ENCODE measurements around the gene EIF4E3. TPM values are rescaled to one million over a fixed set of nuclear protein-coding genes. Genes with fewer than 3 reads are reported as not detected.

The EIF4E3 gene
- polyA plus RNA-seq, 1 donor from 2014 or later: 11.4 TPM

DNA sequence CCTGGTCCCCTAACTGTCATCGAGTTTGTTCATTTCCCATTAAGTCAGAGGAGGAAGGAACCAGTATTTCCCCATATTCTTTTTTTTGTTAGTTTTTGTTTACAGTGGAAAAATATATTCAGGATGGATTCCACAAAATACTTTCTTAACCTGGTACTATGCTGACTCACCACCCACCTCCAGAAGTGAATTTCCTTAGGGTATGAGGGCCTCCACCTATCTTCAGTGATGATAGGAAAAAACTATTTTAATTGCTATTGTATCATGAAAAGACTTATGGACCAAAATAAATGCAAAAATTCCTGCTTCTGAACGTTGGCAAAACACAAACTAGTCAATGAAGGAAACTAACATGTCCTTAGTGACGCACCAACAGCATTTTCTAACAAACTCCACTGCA is 77.5 kb downstream of the EIF4E3 start:
- Histone ChIP-seq H3K4me3 (ENCODE audit: low read length) (no peak overlapping the region), H3K9ac (ENCODE audit: low read length) (no peak overlapping the region), H3K36me3 (ENCODE audit: insufficient read depth, low read length) (no peaks in the 10 kb centered on the region), H3K27me3 (ENCODE audit: insufficient read depth, low read depth, low read length) (no peaks in the 10 kb centered on the region), H3K79me2 (replicated peaks; ENCODE audit: insufficient read depth, low read length) (no peaks in the 10 kb centered on the region), H3K4me2 (ENCODE audit: low read length) (no peak overlapping the region), H3F3A (ENCODE audit: insufficient read depth, low read length, poor library complexity, severe bottlenecking) (no peaks in the 10 kb centered on the region), H3K9me3 (ENCODE audit: low read length) (no peaks in the 10 kb centered on the region), H4K20me1 (ENCODE audit: insufficient read depth) (no peaks in the 10 kb centered on the region), H2AFZ (ENCODE audit: low read depth, low read length) (no peak overlapping the region), H3K27ac (ENCODE audit: low read length) (no peak overlapping the region), H3K9me2 (ENCODE audit: insufficient read depth, low read length) (no peaks in the 10 kb centered on the region)
- TF ChIP-seq SMC3 (conservative IDR thresholded peaks at IDR 0.05; ENCODE audit: poor library complexity) (no peak), RAD21 (conservative IDR thresholded peaks at IDR 0.05) (no peak), TAF1 (IDR thresholded peaks at IDR 0.05; ENCODE audit: low read depth) (no peak), MXI1 (conservative IDR thresholded peaks at IDR 0.05; ENCODE audit: poor library complexity, severe bottlenecking) (no peak), EZH2 (IDR thresholded peaks at IDR 0.05; ENCODE audit: borderline replicate concordance, insufficient read depth, low read length, poor library complexity, severe bottlenecking) (no peak), POLR2AphosphoS5 (IDR thresholded peaks at IDR 0.05) (no peak), EP300 (conservative IDR thresholded peaks at IDR 0.05; ENCODE audit: poor library complexity, severe bottlenecking) (no peak)
- TF ChIP-seq, protein P1, sequence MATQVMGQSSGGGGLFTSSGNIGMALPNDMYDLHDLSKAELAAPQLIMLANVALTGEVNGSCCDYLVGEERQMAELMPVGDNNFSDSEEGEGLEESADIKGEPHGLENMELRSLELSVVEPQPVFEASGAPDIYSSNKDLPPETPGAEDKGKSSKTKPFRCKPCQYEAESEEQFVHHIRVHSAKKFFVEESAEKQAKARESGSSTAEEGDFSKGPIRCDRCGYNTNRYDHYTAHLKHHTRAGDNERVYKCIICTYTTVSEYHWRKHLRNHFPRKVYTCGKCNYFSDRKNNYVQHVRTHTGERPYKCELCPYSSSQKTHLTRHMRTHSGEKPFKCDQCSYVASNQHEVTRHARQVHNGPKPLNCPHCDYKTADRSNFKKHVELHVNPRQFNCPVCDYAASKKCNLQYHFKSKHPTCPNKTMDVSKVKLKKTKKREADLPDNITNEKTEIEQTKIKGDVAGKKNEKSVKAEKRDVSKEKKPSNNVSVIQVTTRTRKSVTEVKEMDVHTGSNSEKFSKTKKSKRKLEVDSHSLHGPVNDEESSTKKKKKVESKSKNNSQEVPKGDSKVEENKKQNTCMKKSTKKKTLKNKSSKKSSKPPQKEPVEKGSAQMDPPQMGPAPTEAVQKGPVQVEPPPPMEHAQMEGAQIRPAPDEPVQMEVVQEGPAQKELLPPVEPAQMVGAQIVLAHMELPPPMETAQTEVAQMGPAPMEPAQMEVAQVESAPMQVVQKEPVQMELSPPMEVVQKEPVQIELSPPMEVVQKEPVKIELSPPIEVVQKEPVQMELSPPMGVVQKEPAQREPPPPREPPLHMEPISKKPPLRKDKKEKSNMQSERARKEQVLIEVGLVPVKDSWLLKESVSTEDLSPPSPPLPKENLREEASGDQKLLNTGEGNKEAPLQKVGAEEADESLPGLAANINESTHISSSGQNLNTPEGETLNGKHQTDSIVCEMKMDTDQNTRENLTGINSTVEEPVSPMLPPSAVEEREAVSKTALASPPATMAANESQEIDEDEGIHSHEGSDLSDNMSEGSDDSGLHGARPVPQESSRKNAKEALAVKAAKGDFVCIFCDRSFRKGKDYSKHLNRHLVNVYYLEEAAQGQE (IDR thresholded peaks at IDR 0.05; ENCODE audit: borderline replicate concordance): no peak
- TF ChIP-seq, protein P2, sequence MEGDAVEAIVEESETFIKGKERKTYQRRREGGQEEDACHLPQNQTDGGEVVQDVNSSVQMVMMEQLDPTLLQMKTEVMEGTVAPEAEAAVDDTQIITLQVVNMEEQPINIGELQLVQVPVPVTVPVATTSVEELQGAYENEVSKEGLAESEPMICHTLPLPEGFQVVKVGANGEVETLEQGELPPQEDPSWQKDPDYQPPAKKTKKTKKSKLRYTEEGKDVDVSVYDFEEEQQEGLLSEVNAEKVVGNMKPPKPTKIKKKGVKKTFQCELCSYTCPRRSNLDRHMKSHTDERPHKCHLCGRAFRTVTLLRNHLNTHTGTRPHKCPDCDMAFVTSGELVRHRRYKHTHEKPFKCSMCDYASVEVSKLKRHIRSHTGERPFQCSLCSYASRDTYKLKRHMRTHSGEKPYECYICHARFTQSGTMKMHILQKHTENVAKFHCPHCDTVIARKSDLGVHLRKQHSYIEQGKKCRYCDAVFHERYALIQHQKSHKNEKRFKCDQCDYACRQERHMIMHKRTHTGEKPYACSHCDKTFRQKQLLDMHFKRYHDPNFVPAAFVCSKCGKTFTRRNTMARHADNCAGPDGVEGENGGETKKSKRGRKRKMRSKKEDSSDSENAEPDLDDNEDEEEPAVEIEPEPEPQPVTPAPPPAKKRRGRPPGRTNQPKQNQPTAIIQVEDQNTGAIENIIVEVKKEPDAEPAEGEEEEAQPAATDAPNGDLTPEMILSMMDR (IDR thresholded peaks at IDR 0.05; ENCODE audit: poor library complexity, severe bottlenecking): no peak

DNA sequence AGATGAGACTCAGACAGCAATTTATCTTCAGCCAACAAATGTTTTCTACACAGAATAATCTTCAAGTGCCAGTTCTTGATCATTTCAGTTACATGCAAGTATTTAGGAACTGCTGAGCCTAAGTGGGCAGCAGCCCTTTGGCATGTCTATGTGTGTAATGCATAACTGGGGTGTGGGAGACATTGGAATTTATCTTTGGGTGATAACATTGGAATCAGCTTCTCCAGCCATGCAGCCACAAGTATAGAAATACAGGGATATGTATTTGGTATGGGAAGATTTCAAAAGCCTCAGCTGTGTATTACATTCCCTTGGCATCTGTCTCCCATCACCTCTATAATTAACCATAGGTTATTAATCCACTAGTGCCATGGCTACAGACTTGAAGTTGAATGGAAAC is 78.2 kb downstream of the EIF4E3 start:
- H3K27me3 ChIP-seq (ENCODE audit: insufficient read depth, low read depth, low read length): no peaks in the 10 kb centered on the region
- no peak for TF ChIP-seq TAF1 (IDR thresholded peaks at IDR 0.05; ENCODE audit: low read depth)
- no peak for TF ChIP-seq EP300 (conservative IDR thresholded peaks at IDR 0.05; ENCODE audit: poor library complexity, severe bottlenecking)
- TF ChIP-seq EZH2 (IDR thresholded peaks at IDR 0.05; ENCODE audit: borderline replicate concordance, insufficient read depth, low read length, poor library complexity, severe bottlenecking): no peak
- no peak for TF ChIP-seq SMC3 (conservative IDR thresholded peaks at IDR 0.05; ENCODE audit: poor library complexity)
- TF ChIP-seq, protein P2 (IDR thresholded peaks at IDR 0.05; ENCODE audit: poor library complexity, severe bottlenecking): no peak
- no peak for TF ChIP-seq POLR2AphosphoS5 (IDR thresholded peaks at IDR 0.05)
- no peak overlapping the region for H3K9ac ChIP-seq (ENCODE audit: low read length)
- H2AFZ ChIP-seq (ENCODE audit: low read depth, low read length): no peak overlapping the region
- no peaks in the 10 kb centered on the region for H3K79me2 ChIP-seq (replicated peaks; ENCODE audit: insufficient read depth, low read length)
- no peak overlapping the region for H3K4me3 ChIP-seq (ENCODE audit: low read length)
- no peak overlapping the region for H3K4me2 ChIP-seq (ENCODE audit: low read length)
- H3K9me2 ChIP-seq (ENCODE audit: insufficient read depth, low read length): no peaks in the 10 kb centered on the region
- no peaks in the 10 kb centered on the region for H3F3A ChIP-seq (ENCODE audit: insufficient read depth, low read length, poor library complexity, severe bottlenecking)
- no peaks in the 10 kb centered on the region for H3K9me3 ChIP-seq (ENCODE audit: low read length)
- no peaks in the 10 kb centered on the region for H3K36me3 ChIP-seq (ENCODE audit: insufficient read depth, low read length)
- no peak overlapping the region for H3K27ac ChIP-seq (ENCODE audit: low read length)
- no peaks in the 10 kb centered on the region for H4K20me1 ChIP-seq (ENCODE audit: insufficient read depth)

Data from neural cell (in vitro differentiated cells).